Esophagus squamous epithelium (tissue), 5 donors: ENCODE measurements around the gene PDE6B. TPM values are rescaled to one million over a fixed set of nuclear protein-coding genes. Genes with fewer than 3 reads are reported as not detected.

Experiments
- DNase-seq: peaks from one replicate; lab custom pipeline; 2025; lab: John Stamatoyannopoulos, UW
- H3K27ac ChIP-seq, 4 donors: fragments of 200-600 bp; sonication (generic); one replicate each; pipeline ENCODE4 v1.5.1; 2016 to 2019; ENCODE audit warnings: mild to moderate bottlenecking in 1 of 4
- H3K27me3 ChIP-seq, 4 donors: fragments of 200-600 bp; sonication (generic); 1 replicate in 3 of 4; 2 replicates in 1 of 4; pipeline versions ENCODE4 v1.5.1 to v1.6.0; 2017 to 2021; ENCODE audit warnings: antibody characterized with exemption in 1 of 4
- H3K36me3 ChIP-seq, 3 donors: fragments of 200-600 bp; sonication (generic); one replicate each; pipeline ENCODE4 v1.5.1; 2016 to 2019
- H3K4me1 ChIP-seq, 3 donors: fragments of 200-600 bp; sonication (generic); one replicate each; pipeline ENCODE4 v1.5.1; 2017 to 2019
- H3K4me3 ChIP-seq, 4 donors: fragments of 200-600 bp; sonication (generic); 1 replicate in 3 of 4; 2 replicates in 1 of 4; pipeline ENCODE4 v1.5.1; 2016 to 2019; ENCODE audit warnings: mild to moderate bottlenecking in 2 of 4, moderate library complexity in 1 of 4
- H3K9me3 ChIP-seq, 3 donors: fragments of 200-600 bp; sonication (generic); one replicate each; pipeline ENCODE4 v1.5.1; 2016 to 2019
- POLR2A ChIP-seq, 4 donors: fragments of 450-650 bp; IDR thresholded peaks; one replicate each; pipeline ENCODE4 v1.6.1; 2017; ENCODE audit warnings: antibody characterized with exemption in 4 of 4, mild to moderate bottlenecking in 4 of 4, moderate library complexity in 3 of 4
- WGBS, 2 donors: methylation state at CpG; one replicate each; pipeline ENCODE4 v1.1.5; 2018; 5-methylcytosine and 5-hydroxymethylcytosine counted together
- intact Hi-C: fragments of 100-400 bp; cut with DNase I; formaldehyde crosslinking; loops from one replicate; pipeline ENCODE4 v1.15.0; 2022
- total RNA-seq, 4 donors: library from RNA; depleted of rRNA; stranded (reverse); fragments of >200 nt; gene quantifications; one replicate each; pipeline ENCODE4 v1.1.0, GENCODE V29; 2016
- TF ChIP-seq, protein P1 (sequence below), 6 experiments: fragments of 450-650 bp in 4 of 6; fragments of 200-600 bp in 2 of 6; sonication (generic) in 2 of 6; IDR thresholded peaks; one replicate each; pipeline ENCODE4 v1.5.1; 2016 to 2019; ENCODE audit warnings: antibody characterized with exemption in 6 of 6, mild to moderate bottlenecking in 4 of 6, moderate library complexity in 4 of 6
- donor health status: DM: yes; HTN: yes; CAD: no.

The PDE6B gene
- total RNA-seq, 4 donors from 2014 or later, result 0.19 to 4.4 (median 1.7) TPM

DNA sequence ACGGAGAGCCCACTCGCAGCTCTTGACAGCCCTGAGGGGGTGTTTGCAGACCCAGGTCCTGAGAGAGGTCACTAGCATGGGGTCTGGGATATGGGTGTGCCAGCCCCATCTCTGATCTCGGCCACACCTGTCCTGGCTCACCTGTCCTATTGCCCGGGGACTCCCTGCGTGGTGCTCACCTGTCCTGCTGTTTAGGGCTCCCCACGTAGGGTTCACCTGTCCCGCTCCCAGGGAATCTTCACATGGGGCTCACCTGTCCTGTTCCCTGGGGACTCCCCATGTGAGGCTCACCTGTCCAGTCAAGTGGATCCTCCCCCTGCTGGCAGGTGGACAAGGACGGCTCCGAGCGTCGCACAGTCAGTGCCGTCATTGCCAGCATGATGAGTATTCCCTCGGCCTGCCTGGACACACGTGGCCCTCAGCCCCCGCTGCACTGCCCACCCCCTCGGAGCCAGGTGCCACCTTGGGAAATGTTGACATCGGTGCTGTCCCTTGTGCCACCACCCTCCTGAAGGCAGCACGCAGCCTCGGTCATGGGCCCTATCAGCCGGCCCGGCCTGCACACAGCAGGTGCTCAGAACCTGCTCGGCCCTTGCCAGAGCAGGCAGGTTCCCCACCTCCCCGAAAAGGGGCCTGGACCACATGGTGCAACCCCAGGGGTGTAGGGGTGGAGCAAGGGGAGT is 57.3 kb downstream of the PDE6B start:
- Histone ChIP-seq H3K4me1 (peaks cover 35 to 75% (median 42%) of the 10 kb centered on the region in 3 donors), H3K27me3 (no peaks in the 10 kb centered on the region), H3K36me3 (no peaks in the 10 kb centered on the region), H3K9me3 (no peaks in the 10 kb centered on the region), H3K27ac (peak overlapping the region in 1 of 4 donors; percentile 56), H3K4me3 (peak overlapping the region in 2 of 4 donors; percentile 33 to 34)
- TF ChIP-seq, protein P1, sequence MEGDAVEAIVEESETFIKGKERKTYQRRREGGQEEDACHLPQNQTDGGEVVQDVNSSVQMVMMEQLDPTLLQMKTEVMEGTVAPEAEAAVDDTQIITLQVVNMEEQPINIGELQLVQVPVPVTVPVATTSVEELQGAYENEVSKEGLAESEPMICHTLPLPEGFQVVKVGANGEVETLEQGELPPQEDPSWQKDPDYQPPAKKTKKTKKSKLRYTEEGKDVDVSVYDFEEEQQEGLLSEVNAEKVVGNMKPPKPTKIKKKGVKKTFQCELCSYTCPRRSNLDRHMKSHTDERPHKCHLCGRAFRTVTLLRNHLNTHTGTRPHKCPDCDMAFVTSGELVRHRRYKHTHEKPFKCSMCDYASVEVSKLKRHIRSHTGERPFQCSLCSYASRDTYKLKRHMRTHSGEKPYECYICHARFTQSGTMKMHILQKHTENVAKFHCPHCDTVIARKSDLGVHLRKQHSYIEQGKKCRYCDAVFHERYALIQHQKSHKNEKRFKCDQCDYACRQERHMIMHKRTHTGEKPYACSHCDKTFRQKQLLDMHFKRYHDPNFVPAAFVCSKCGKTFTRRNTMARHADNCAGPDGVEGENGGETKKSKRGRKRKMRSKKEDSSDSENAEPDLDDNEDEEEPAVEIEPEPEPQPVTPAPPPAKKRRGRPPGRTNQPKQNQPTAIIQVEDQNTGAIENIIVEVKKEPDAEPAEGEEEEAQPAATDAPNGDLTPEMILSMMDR (IDR thresholded peaks at IDR 0.05), result no peak
- no peak for TF ChIP-seq POLR2A (IDR thresholded peaks at IDR 0.05)
- 40 to 51% methylated on average over 4 to 7 of the region's 23 CpGs for WGBS, 2 donors
- intact Hi-C loops, result no loop called here
- DNase-seq, result no peak

DNA sequence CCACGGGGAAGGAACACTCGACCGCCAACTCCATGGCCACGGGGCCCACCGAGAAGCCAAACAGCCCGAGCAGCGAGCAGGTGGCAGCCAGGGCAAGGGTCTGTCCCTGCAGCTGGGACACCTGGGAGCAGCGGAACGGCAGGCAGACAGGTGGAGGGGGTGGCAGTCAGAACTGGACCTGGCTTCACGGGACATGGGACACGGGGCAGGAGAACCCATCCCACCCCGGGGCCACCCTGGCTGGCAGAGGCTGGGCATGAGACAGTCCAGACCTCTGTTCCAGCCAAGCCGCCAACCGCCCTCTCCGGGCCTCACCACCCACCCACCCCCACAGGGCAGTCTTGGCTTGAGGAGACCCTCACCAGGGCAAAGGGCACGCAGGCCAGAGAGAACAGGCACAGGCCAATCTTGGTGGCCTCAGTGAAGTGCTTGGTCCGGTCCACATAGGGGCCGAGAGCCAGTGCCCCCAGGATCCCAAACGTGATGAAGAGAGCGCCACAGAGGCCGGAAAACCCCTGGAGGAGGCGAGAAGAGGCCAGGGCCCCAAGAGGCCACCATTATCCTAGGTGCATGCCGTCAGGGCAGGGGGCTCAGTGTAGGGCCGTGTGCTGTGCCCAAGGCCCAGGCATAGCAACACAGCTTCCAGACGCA is 58.0 kb downstream of the PDE6B start:
- no peaks in the 10 kb centered on the region for H3K27me3 ChIP-seq
- TF ChIP-seq, protein P1 (IDR thresholded peaks at IDR 0.05), result no peak
- TF ChIP-seq POLR2A (IDR thresholded peaks at IDR 0.05), result no peak
- intact Hi-C loops, result no loop called here
- H3K27ac ChIP-seq, result peak overlapping the region in 1 of 4 donors; percentile 9
- H3K36me3 ChIP-seq, result no peaks in the 10 kb centered on the region
- no peaks in the 10 kb centered on the region for H3K9me3 ChIP-seq
- H3K4me1 ChIP-seq, result peaks cover 41 to 75% (median 48%) of the 10 kb centered on the region in 3 donors
- no peak for DNase-seq
- 60% methylated on average over 1 of the region's 25 CpGs; no CpG with 5 or more reads in 1 of the 2 donors for WGBS, 2 donors
- H3K4me3 ChIP-seq, result no peak overlapping the region

DNA sequence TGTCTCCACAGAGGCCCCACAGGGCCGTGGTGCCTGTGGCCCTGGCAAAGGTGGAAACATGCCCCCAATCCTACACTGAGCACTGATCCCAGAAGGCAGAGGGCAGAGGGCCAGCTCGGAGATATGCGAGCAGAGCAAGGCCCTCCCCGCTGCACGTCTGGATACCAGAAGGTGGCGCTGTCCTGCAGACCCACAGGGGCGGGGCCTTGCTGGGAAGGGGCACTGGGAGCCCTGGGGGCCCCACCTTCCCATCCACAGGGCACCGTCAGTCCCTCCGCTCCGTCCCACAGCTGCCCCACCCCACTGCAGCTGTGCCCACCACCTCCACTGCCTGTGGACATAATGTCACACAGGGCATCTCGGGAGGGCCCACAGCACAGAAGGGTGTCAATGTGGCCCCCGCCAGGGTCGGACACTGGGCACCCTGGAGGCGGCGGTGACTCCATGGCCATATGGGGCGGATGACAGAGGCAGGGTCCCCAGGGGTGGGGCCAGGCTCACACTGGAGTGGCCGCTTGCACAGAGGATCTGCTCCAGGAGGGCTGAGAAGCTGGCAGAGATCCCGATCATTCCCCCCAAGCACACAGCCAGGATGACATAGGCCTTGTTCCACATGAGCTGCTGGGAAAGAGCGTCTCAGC is 58.7 kb downstream of the PDE6B start:
- 12 to 80% methylated on average over 1 to 6 of the region's 19 CpGs for WGBS, 2 donors
- no peak for DNase-seq
- Histone ChIP-seq H3K27me3 (no peaks in the 10 kb centered on the region), H3K36me3 (no peaks in the 10 kb centered on the region), H3K4me1 (peaks cover 46 to 76% (median 55%) of the 10 kb centered on the region in 3 donors), H3K9me3 (no peaks in the 10 kb centered on the region), H3K27ac (no peak overlapping the region), H3K4me3 (no peak overlapping the region)
- intact Hi-C loops, result no loop called here
- TF ChIP-seq POLR2A (IDR thresholded peaks at IDR 0.05), result no peak
- TF ChIP-seq, protein P1 (IDR thresholded peaks at IDR 0.05), result peak; percentile 14 to 81 (median 63)

DNA sequence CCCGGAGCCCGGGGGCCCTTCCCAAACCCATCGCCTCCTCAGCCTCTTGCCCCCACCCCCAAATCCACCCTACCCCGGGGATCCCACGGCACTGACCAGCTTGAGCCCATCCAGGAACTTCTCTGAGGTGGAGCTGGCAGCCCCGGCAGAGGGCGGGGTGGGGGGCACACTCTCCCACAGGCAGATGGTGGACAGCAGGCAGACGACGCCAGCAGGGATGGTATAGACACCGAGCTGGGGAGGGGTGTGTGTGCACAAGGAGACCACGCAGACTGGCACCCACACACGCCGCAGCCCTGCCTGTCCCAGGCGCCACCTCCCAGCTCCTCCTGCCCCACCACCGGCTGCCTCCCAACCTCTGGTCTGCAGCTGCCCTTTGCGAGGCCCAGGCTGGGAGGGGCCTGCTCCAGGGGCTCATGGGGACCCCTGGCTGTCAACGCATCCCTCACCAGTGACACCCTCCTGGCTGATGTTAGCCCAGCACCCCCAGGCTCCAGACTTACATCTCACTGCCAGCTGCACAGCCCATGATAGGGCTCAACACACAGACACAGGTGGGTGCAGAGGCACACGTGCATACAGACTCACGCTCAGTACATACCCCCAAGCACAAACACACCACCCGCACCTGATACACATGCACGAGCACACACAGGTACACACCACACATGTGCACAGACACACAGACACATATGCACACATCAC is 59.4 kb downstream of the PDE6B start:
- H3K27ac ChIP-seq, result no peak overlapping the region
- DNase-seq, result no peak
- peaks cover 52 to 83% (median 62%) of the 10 kb centered on the region in 3 donors for H3K4me1 ChIP-seq
- 60 to 76% methylated on average over 1 to 6 of the region's 21 CpGs for WGBS, 2 donors
- H3K9me3 ChIP-seq, result no peaks in the 10 kb centered on the region
- no peak for TF ChIP-seq POLR2A (IDR thresholded peaks at IDR 0.05)
- TF ChIP-seq, protein P1 (IDR thresholded peaks at IDR 0.05), result no peak
- no peak overlapping the region for H3K4me3 ChIP-seq
- H3K36me3 ChIP-seq, result no peaks in the 10 kb centered on the region
- no peaks in the 10 kb centered on the region for H3K27me3 ChIP-seq
- intact Hi-C loops, result no loop called here
